HG03457 (cell line): ENCODE data around the gene SDC1.
A peak's percentile ranks its signal among the peaks of the same experiment; 100 is the strongest.

Source experiments
- ATAC-seq: cut with Tn5 transposase; IDR thresholded peaks from one replicate; pipeline ENCODE4 v1.9.1; 2021; ENCODE audit warnings: moderate number of reproducible peaks; ENCODE audit not compliant: unreplicated experiment

SDC1 gene

DNA sequence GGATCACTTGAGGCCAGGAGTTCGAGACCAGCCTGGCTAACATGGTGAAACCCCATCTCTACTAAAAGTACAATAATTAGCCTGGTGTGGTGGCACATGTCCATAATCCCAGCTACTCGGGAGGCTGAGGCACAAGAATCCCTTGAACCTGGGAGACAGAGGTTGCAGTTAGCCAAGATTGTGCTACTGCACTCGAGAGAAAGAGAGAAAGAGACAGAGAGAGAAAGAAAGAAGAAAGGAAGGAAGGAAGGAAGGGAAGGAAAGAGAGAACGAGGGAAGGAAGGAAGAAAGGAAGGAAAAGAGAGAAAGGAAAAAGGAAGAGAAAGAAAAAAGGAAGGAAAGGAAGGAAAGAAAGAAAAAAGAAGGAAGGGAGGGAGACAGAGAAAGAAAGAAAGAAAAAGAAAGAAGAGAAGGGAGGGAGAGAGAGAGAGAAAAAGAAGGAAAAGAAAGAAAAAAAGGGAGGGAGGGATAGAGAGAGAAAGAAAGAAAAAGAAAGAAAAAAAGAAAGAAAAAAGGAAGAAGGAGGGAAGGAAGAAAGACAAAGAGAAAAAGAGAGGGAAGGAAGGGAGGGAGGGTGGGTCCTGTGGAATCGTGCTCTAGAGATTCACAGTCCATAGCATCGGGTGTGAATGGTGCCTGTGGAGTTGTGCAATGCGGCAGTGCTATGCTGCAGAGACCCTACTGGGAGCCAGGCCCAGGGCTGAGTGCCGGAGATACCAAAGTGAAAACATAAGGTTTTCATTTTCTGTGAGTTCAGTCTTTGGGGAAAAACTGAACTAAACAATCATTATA, 4.6 kb upstream of the SDC1 start:
- no peak for ATAC-seq

DNA sequence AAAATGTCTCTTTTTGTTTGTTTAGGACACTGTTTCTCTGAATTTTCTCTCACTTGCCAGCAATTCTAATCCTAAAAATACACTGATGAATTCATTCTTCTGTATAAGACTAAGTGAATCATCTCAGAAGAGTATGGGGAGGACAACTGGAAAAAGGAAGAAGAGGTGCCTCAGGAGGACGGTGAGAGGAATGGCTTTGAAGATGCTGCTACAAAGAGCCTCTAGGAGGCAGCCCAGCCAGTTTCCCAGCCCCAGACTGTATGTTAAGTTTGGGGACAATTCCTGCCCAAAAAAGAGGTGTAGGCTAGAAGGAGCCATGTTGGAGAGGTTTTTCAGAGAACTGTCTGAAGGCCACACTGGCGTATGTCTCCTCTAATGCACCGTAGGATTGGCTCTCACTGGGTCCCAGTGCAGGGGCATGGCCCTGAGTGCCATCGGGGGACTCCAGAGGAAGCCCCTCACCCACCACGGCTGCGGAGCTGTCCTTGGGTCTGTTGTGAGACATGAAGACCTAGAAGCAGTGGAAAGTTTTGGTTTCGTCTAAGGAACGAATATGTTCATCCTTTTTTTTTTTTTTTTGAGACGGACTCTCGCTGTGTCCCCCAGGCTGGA, 3.1 kb upstream of the SDC1 start:
- ATAC-seq, result no peak

GRCh38 chr2:20226152-20226545, 1.2 kb upstream of the SDC1 start:
- no peak for ATAC-seq

- ATAC-seq, result peak; percentile 53
Observed at GRCh38 chr2:20225294-20226151, 593 bp upstream of the SDC1 start.

DNA sequence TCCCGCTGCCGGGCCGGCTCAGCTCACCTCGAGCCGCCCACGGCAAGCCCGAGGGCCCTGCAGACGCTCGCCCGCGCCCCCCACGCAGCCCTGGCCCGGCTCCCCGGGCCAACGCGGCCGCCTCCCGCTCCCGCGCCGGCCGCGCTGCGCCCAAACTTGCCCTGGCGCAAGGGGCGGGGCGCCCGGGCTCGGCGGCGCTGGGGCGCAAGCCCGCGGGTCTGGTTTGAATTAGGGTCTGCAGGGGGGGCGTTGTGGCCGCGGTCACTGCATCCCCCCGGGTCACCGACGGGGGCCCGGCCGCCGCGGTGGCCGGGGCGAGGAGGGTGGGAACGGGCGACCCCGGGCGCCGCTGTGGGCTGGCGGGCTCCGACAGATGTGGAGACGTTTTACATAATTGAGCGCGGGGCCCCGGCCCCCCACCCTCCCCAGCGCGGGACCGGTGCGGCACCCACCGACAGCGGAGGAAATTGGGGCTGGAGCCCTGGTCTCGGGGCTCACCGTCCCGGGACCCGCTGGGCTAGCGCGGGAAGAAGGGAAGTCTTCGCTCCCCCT, 690 bp downstream of the SDC1 start:
- ATAC-seq, result no peak

DNA sequence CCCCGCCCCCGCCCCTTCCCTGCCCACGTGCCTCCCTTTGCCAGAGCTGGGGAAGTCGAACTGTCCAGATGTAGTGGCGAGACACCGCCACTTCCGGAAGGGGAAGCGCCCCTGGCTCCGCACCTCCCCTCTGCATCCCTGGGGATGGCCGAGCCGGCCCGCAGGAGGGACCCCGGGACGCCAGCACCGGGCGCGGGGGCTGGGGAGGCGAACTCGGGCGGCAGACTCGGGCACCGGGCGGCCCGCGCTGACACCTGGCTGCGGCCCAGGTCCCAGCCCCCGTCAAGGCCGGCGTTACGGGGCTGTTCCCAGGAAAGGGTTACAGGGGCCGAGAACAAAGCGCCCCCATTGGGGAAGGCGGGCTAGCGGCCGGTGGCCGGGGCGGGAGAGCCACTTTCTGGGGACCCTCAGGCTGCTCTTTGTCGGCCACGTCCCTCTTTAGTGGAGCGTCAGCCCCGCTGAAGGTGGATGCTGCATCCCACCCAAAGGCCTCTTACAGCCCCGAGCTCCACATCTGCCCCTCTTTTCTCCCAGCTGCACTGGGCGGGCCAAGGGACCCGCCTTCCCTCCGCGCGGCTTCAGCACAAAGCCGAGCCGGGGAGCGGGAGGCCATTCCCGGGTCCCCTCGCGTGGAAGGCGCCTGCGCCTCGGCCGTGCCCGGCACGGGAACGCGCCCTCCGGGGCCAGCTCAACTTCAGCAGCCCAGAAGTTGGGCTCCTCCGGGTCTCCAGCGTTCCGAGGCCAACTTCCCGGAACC, 1.3 kb downstream of the SDC1 start:
- no peak for ATAC-seq

DNA sequence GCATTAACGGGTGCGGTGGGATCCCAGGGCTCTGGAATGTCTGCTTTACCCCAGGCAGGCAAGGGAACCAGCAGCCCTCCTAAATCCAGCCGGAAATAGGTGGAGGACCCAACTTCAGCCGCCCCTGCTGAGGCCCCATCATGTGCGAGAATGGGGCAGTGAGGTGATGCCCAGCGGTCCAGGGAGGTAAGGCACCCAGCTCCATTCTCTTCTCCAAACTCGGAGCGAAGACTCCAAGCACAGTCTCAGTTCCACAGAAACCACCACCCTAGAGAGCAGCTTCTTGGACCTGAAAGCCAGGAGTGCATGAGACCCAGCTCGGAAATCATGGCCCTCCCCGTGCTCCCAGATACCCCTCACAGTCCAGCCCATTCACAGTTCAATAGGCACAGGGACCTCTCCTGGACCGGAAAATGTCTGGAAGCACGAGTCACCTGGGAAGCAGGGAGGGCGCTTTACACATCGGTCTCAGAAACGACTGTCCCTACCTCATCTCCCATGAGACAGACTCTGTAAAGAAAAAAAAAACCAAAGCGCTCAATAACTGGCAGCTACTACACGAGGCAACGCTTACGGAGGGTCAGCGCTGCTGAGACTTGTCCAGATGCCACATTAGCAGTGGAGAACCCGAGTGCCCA, 2.0 kb downstream of the SDC1 start:
- ATAC-seq, result no peak

DNA sequence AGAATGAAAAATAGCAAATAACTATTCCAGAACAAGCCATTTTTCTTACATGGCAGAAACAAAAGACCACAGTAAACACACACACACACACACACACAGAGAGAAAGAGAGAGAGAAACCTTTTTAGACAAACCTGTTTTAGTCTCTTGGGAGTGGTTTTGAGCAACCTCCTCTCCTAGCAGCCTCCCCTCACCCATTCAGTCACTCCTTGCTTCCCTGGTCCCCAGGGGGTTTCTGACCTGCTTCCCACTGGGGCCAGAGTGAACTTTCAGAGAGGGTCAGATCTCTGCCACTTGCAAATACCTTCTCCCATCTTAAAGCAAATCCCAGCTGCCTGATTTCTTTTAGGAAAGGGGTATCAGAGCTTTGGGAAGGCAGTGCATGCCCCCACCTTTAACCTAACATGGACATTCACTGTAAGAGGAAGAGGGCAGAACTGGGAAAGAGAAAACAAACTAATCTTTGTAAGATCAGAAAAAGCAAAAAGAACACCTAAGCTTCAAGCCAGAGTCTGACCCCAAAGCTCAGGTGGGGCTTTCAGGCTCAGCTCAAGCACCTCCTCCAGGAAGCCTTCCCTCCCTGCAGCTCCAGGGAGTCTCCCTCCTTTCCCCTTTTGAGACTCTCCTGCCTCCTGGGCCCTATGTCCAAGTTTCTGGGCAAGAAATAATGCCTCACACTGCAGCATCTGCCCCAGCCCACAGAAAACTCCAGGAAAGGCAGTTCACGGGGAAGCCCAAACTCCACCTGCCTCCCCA, 2.7 kb downstream of the SDC1 start:
- no peak for ATAC-seq

GRCh38 chr2:20221555-20221973, 3.4 kb downstream of the SDC1 start:
- no peak for ATAC-seq

DNA sequence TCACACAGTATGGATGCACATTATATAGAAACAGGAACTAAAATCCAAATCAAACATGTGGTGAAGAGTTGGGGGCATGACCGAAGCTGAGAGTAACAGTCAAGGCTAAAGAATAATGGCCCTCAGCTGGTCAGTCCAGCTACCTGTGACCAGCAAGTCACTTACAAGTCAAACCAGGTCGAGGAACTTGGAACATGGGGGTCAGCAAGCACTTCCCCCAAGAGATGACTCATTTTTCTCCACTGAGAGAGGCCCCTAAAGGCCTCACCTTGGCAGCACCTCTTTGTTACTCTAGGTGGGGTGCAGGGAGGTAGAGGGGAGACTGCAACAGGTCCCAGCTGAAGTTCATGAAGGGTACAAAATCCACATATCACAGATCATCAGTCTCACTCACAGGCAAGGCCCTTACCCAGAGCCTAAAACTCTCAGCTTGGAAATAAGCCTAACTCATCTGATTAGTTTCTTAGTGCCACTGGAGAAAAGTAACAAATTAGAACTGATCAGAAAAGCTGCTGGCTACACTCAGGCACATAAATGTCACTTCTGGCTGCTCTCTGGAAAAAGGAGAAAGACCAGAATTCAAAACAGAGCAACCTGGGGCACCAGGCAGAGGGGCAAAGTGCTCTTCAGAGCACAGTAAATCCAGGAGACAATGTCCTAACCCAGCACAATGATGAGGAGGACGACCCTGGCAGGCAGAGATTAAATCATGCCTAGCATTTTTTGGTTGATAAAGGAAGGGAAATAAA, 4.0 kb downstream of the SDC1 start:
- ATAC-seq, result no peak

- no peak for ATAC-seq
Observed at GRCh38 chr2:20219763-20220380, 5.1 kb downstream of the SDC1 start.

DNA sequence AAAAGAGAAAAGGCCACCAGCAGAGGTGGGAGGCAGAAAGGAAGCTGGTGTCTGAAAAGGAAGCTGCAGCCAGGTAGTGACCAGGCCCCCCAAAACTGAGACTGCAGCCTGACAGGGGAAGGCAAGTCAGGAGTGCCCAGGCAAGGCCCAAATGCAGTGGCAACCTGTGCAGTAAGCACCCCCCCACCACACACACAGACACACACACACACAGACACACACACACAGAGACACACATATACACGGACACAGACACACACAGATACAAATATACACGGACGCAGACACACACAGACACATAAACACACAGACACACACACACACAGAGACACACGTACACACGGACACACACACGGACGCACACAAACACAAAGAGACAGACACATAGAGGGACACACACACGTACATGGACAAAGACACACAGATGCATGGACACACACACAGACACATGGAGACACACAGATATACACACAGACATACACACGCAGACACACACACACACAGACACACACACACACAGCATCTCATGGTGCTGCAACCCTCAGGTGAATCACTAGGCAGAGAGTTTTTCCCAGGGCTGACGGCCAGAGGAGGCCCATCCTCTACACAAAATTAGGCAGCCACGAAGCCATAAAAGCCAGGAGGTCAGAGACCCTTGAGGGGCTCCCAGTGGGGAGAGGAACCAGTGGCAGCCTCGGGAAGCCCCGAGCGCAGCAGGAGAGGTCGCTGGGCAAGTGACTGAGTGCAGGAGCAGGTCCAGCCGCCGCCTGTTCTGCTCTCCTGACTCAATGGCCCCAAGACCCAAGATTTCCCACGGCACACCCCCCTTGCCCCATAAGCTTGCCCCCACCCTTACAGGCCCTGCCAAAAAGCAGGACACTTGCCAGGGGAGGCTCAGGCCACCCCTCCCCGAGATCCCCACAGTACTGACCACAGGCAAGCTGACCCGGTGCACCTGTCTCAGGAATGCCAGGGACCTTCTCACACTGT, 6.3 kb downstream of the SDC1 start:
- ATAC-seq, result no peak

GRCh38 chr2:20217041-20217970, 7.6 kb downstream of the SDC1 start:
- ATAC-seq, result no peak

GRCh38 chr2:20216130-20217025, 8.6 kb downstream of the SDC1 start:
- ATAC-seq, result no peak
